Measurements from ENCODE around the gene ADIPOR2.
A peak's percentile ranks its signal among the peaks of the same experiment; 100 is the strongest.

ADIPOR2 gene

GRCh38 chr12:1773937-1774655 lies 83.2 kb downstream of the ADIPOR2 start:
- DNase-seq (ENCODE audit: low read depth) = no peak

- DNase-seq (ENCODE audit: low read depth) = no peak
Measured at GRCh38 chr12:1776170-1776921, 85.5 kb downstream of the ADIPOR2 start.

- no peak for DNase-seq (ENCODE audit: low read depth)
Measured at GRCh38 chr12:1777798-1778197, 86.9 kb downstream of the ADIPOR2 start.

DNA sequence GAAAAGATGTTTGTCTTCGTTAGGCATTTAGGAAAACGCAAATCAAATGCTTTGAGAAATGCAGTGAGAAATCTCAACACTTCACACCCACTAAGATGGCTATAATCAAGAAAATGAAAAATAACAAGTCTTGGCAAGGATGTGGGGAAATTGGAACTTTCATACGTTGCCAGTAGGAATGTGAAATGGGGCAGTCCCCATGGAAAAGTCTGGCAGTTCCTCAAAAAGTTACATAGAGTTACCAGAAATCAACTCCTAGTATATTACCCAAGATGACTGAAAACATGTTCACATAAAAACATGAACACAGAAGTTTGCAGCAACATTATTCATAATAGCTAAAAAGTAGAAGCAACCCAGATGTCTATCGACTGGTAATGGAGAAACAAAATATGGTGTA lies 88.0 kb downstream of the ADIPOR2 start:
- DNase-seq (ENCODE audit: low read depth) = no peak

DNA sequence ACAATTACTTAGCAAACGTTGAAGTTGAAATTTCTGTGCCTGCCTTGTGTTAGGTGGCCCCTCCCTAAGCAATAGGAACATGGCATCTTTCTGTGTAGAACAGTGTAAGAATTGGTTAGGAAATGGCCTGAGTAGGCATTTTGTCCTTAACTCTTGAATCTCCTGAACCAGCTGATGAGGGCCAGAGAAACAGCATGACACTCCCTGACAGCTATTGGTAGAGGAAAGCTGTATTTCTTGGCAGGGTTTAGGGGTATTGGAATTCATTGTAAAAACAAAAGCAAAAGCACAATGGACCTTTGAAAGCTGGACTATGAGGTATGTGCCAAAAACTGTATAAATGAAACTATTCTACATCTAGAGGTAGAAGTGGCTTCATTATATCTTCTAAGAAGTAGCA lies 88.9 kb downstream of the ADIPOR2 start:
- no peak for DNase-seq (ENCODE audit: low read depth)

GRCh38 chr12:1781772-1782171 lies 90.9 kb downstream of the ADIPOR2 start:
- DNase-seq (ENCODE audit: low read depth) = no peak

DNA sequence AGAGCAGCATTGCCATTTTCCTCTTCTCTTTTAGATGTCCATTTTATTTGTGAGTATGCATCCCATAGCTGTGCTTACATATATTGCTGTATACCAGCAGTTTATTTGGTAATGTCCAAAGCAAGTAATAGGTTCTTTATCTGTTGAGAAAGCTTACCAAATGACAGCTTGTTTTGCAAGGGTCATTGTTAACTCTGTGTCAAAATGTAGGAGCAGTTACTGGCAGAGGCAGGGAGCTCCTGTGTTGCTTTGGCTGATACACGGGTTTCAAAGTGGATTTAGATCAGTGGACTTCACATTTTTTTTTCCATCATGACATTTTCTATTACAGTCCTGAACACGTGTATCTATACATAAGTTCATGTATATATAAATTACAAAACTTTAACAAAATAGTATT lies 91.3 kb downstream of the ADIPOR2 start:
- DNase-seq (ENCODE audit: low read depth) = no peak

- DNase-seq (ENCODE audit: low read depth) = no peak
Measured at GRCh38 chr12:1787714-1788113, 96.8 kb downstream of the ADIPOR2 start.

- no peak for DNase-seq (ENCODE audit: low read depth)
Measured at GRCh38 chr12:1790444-1790843, 99.6 kb downstream of the ADIPOR2 start.

- DNase-seq (ENCODE audit: low read depth) = peak; percentile 53
Measured at GRCh38 chr12:1791104-1791841, 100.4 kb downstream of the ADIPOR2 start.

GRCh38 chr12:1792406-1792805 lies 101.5 kb downstream of the ADIPOR2 start:
- no peak for DNase-seq (ENCODE audit: low read depth)

GRCh38 chr12:1793426-1794210 lies 102.7 kb downstream of the ADIPOR2 start:
- DNase-seq (ENCODE audit: low read depth) = no peak

GRCh38 chr12:1794440-1795090 lies 103.7 kb downstream of the ADIPOR2 start:
- DNase-seq (ENCODE audit: low read depth) = no peak

DNA sequence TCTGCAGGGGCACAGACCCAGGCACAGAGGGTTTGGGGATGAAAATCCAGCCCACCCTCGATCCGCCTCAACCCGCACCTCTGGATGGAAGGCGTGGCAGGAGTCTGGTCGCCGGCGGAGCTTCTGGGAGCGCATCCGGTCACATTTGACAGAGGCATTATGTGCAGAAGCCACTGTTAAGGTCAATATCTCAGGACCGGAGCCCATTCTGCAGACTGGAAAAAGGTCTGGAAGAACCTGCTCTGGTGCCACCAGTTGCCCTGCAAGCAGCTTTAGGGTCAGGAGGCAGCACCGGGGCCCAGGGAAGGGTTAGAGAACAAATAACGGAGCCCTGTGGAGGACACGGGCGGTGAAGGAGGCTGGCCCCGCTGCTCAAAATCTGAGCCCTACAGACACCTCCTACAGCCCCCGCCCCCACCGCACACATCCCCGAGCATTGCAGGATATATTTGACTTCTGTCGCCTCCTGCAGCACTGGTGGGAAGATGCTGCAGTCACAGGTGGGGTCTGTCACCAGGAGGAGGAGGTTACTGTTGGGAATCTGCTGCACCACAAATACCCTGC lies 104.4 kb downstream of the ADIPOR2 start:
- DNase-seq (ENCODE audit: low read depth) = no peak

DNA sequence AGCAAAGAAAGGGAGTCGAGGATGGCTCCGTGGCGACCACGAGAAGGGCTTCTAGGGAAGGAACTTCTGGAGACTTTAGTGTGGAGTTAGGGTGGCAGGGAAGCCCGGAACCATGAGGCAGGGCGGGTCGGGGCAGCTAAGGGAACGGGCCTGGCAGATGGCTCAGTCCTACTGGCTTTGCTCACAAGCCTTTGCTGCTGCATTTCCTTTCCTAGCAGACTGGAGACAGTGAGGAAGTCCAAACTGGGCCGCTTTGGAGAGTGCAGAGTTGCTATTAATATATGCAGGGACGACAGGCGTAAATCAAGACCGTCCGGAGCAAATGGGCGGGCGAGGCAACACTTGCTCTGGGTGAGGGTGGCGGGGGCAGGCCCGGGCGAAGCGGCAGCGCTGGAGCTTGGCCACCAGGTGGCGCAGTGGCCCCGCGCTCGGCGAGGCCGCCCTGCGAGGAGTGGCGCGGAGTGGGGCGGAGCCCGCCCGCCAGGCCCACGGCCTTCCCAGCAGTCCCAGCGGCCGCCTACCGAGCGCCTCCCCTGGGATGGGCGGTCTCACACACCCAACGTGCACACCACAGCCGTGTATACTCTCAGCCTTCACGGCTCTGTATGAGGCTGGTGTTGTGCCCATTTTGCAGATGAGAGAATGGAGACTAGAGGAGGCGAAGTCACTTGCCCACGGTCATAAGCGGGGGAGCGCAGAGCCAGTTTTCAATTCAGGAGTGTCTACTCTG lies 105.1 kb downstream of the ADIPOR2 start:
- DNase-seq (ENCODE audit: low read depth) = peak; percentile 92

DNA sequence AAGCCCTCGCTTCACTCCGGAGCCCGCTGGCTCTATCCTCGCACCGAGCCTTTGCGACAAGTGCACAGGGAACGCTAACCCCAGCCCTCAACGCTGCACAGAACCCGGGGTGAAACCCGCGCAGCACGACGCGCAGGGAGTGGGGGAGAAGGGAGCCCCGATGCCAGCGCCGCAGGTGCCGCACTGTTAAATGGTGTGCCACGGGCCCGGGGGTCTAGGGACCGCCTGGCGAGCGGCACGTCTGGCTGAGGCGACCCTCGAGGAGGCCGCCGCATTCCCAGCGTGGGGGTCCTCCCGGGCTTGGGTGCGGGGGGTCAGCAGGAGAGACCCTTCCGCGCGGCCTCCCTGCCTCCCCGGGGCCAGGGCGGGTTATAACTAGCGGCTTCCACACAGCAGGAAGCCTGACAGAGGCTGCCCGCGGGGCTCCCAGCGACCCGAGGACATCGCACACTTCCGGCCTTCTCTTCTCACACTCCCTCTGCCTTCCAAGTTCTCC lies 105.7 kb downstream of the ADIPOR2 start:
- peak; percentile 15 for DNase-seq (ENCODE audit: low read depth)

GRCh38 chr12:1797011-1797901 lies 106.4 kb downstream of the ADIPOR2 start:
- peak; percentile 35 for DNase-seq (ENCODE audit: low read depth)

- DNase-seq (ENCODE audit: low read depth) = no peak
Measured at GRCh38 chr12:1797991-1798640, 107.2 kb downstream of the ADIPOR2 start.

DNA sequence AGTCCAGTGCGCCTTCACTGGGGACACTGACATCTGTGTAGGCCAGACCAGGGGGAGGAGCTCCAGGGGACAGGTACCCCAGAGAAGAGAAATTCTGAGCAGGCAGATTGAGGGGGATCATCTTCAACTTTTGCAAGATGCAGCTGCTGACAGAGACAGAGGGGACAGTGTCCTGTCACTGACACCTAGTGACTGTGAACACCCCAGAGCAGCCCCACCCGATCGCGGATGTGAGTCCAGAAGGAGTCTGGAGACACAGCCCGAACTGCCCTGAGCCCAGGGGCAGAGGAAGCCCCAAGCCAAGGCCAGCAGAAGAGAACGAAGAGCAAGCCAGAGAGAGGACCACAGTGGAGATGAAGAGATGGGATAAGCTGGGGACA lies 107.8 kb downstream of the ADIPOR2 start:
- DNase-seq (ENCODE audit: low read depth) = no peak

All from stimulated activated CD4-positive, alpha-beta T cell treated with anti-CD3 and anti-CD28 coated beads, Interleukin-2, amount 100 ng/mL, for 4 hours (primary cell).